D721Med (cell line): Measurements from ENCODE around the gene SLC24A3.

Experiments
- DNase-seq: peaks from one replicate; pipeline ENCODE4 v3.0.0; 2011; ENCODE audit warnings: low spot score; ENCODE audit not compliant: insufficient read length
- FAIRE-seq: peaks from 2 replicates; lab custom pipeline; 2011; peaks lifted over from hg19 to GRCh38; lab: Jason Lieb, UNC
- CTCF ChIP-seq: IDR thresholded peaks from 2 replicates; pipeline ENCODE4 v1.5.1; 2012; ENCODE audit warnings: mild to moderate bottlenecking, control low read depth; ENCODE audit not compliant: insufficient read depth; ENCODE audit errors: missing control alignments

Gene SLC24A3

DNA sequence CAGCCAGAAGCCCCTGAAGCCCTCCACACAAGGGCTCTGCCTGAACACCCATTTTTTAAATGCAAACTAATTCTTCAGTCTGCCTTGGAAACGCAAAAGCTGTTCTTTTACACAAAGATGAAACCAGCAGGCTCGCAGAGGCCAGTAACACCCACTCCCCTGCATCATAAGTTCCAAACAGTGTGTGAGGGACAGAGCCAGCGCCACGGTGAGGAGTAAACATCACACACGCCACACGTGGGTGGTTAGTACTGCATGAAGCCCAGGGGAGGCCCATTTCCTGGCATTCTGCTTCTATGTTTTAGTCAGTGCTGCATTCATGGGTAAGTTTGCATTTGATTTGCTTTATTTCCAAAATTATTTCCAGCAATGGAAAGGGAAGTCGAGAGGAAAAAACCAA is 327.9 kb downstream of the SLC24A3 start:
- FAIRE-seq (no peak), DNase-seq (no peak)
- no peak for TF ChIP-seq CTCF

GRCh38 chr20:19543101-19543500 is 330.7 kb downstream of the SLC24A3 start:
- FAIRE-seq, result no peak
- no peak for TF ChIP-seq CTCF
- DNase-seq, result no peak

GRCh38 chr20:19544684-19545083 is 332.2 kb downstream of the SLC24A3 start:
- no peak for DNase-seq
- no peak for FAIRE-seq
- no peak for TF ChIP-seq CTCF

- TF ChIP-seq CTCF, result no peak
- DNase-seq, result no peak
- FAIRE-seq, result no peak
These were observed 334.2 kb downstream of the SLC24A3 start for GRCh38 chr20:19546648-19547047.

DNA sequence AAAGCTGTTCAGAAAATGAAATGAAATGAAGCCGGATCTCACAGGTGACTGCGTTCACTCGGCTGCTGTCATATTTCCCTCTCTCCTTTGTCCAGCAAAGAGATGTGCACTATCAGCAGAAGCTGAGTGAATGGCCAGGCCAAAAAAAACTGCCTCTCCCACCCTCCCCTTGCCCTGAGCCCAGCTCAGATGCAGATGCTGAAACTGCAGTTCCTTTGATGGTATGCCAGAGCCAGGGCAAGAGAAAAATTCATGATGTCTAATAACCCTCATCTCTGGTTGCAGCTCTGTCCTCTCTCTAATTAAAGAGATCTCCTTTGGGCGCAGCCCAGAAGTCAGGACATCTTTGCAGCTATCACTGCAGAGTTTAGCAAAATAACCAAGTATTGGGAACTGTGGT is 335.1 kb downstream of the SLC24A3 start:
- FAIRE-seq (no peak), DNase-seq (no peak)
- no peak for TF ChIP-seq CTCF

GRCh38 chr20:19549896-19550295 is 337.5 kb downstream of the SLC24A3 start:
- DNase-seq (no peak), FAIRE-seq (no peak)
- TF ChIP-seq CTCF, result no peak

- FAIRE-seq, result no peak
- DNase-seq, result no peak
- no peak for TF ChIP-seq CTCF
These were observed 340.1 kb downstream of the SLC24A3 start for GRCh38 chr20:19552221-19553180.
